MG63 (cell line): ENCODE results near the gene RPRML. TPM values are rescaled to one million over a fixed set of nuclear protein-coding genes. Genes with fewer than 3 reads are reported as not detected.

Experiments used
- DNase-seq: peaks from one replicate; pipeline ENCODE4 v3.0.0-alpha.2; 2020
- H3K27me3 ChIP-seq: fragments of 250-450 bp; sonication (Bioruptor Pico); 2 replicates; pipeline ENCODE4 v1.5.1; 2020; ENCODE audit warnings: mild to moderate bottlenecking, moderate library complexity
- H3K36me3 ChIP-seq: fragments of 250-450 bp; sonication (Bioruptor Pico); 2 replicates; pipeline ENCODE4 v1.5.1; 2020; ENCODE audit warnings: mild to moderate bottlenecking, moderate library complexity
- H3K4me3 ChIP-seq: fragments of 250-450 bp; sonication (Bioruptor Pico); 2 replicates; pipeline ENCODE4 v1.5.1; 2020; ENCODE audit warnings: mild to moderate bottlenecking, moderate library complexity
- H3K9me3 ChIP-seq: fragments of 250-450 bp; sonication (Bioruptor Pico); 2 replicates; pipeline ENCODE4 v1.5.1; 2020; ENCODE audit warnings: mild to moderate bottlenecking, moderate library complexity
- total RNA-seq: library from RNA; depleted of rRNA; stranded (reverse); fragments of >200 nt; shearing (Covaris generic); gene quantifications from 2 replicates; pipeline ENCODE4 v1.2.3, GENCODE V29; 2014; ENCODE audit warnings: low replicate concordance

The RPRML gene
- total RNA-seq, 1 experiment from 2014 or later: 2.2 TPM

DNA sequence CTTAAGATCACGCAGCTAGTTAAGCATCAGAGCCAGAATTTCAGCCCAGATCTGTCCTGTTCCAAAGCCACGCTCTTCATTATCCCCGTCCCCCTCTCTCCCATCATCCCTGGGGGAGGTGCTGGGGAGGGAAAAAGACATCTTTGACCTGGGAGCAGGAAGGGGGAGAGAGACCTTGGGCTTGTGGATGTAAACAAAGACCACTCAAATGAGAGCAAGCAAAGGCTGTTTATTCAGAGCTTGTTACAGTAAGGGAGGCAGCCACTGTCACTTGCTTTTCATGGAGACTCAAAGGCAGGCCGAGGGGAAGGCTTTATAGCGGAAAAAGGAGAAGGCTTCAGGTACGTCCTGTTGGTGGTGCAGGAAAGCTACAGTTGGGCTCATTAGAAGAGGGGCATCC, 3.5 kb upstream of the RPRML start:
- H3K9me3 ChIP-seq: no peaks in the 10 kb centered on the region
- H3K4me3 ChIP-seq: no peak overlapping the region
- no peaks in the 10 kb centered on the region for H3K36me3 ChIP-seq
- peaks cover 16% of the 10 kb centered on the region for H3K27me3 ChIP-seq
- DNase-seq: no peak

GRCh38 chr17:46978489-46979146, 435 bp downstream of the RPRML start:
- Histone ChIP-seq H3K4me3 (peak overlapping the region; percentile 54), H3K36me3 (no peaks in the 10 kb centered on the region), H3K27me3 (peaks cover 17% of the 10 kb centered on the region), H3K9me3 (no peaks in the 10 kb centered on the region)
- peak; percentile 31 for DNase-seq

DNA sequence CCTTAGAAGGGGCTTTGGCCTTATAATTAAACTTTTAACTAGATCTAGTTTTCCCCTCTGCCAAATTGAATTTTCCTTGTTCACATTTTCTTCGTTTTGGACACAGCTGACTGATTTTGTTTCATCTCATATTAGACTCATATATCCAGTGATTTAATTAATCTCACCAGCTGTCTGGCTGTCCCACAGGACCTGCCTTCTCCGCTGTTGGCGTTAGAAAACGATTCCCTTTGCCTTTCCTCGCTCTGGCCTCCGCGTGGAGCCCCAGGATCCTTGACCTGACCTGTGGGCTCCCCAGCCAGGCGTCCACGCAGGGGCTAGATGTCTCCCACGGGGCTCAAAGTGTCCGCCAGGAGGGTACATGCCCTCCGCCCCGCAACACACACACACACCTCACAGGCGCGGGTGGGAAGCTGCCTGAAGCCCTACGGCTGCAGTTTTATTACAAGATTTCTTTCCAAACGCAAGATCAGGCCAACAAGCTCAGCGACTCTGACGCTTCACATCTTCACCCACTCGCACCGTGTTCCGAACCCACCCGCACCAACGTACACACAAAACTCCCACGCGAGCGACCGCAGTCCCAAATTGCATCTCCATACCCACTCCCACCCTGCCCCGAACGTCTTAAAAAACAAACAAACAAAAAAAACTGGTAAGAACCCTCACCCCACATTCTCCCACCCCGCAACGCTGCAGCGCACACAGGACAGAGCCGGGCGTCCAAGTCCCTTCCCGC, 1.1 kb downstream of the RPRML start:
- no peak for DNase-seq
- Histone ChIP-seq H3K4me3 (no peak overlapping the region), H3K9me3 (no peaks in the 10 kb centered on the region), H3K36me3 (no peaks in the 10 kb centered on the region), H3K27me3 (peaks cover 17% of the 10 kb centered on the region)

- Histone ChIP-seq H3K4me3 (no peak overlapping the region), H3K27me3 (peaks cover 17% of the 10 kb centered on the region), H3K9me3 (no peaks in the 10 kb centered on the region), H3K36me3 (no peaks in the 10 kb centered on the region)
- DNase-seq: no peak
Observed at GRCh38 chr17:46977348-46977747, 1.7 kb downstream of the RPRML start.

GRCh38 chr17:46976626-46977270, 2.3 kb downstream of the RPRML start:
- peaks cover 17% of the 10 kb centered on the region for H3K27me3 ChIP-seq
- no peak for DNase-seq
- no peak overlapping the region for H3K4me3 ChIP-seq
- no peaks in the 10 kb centered on the region for H3K36me3 ChIP-seq
- no peaks in the 10 kb centered on the region for H3K9me3 ChIP-seq

- Histone ChIP-seq H3K4me3 (no peak overlapping the region), H3K36me3 (no peaks in the 10 kb centered on the region), H3K9me3 (no peaks in the 10 kb centered on the region), H3K27me3 (peaks cover 17% of the 10 kb centered on the region)
- no peak for DNase-seq
Observed at GRCh38 chr17:46975287-46975686, 3.8 kb downstream of the RPRML start.

GRCh38 chr17:46974086-46974485, 5.0 kb downstream of the RPRML start:
- Histone ChIP-seq H3K27me3 (peaks cover 12% of the 10 kb centered on the region), H3K36me3 (no peaks in the 10 kb centered on the region), H3K4me3 (no peak overlapping the region), H3K9me3 (no peaks in the 10 kb centered on the region)
- DNase-seq: peak; percentile 59

GRCh38 chr17:46972346-46972745, 6.7 kb downstream of the RPRML start:
- Histone ChIP-seq H3K36me3 (no peaks in the 10 kb centered on the region), H3K27me3 (no peaks in the 10 kb centered on the region), H3K4me3 (no peak overlapping the region), H3K9me3 (no peaks in the 10 kb centered on the region)
- no peak for DNase-seq

DNA sequence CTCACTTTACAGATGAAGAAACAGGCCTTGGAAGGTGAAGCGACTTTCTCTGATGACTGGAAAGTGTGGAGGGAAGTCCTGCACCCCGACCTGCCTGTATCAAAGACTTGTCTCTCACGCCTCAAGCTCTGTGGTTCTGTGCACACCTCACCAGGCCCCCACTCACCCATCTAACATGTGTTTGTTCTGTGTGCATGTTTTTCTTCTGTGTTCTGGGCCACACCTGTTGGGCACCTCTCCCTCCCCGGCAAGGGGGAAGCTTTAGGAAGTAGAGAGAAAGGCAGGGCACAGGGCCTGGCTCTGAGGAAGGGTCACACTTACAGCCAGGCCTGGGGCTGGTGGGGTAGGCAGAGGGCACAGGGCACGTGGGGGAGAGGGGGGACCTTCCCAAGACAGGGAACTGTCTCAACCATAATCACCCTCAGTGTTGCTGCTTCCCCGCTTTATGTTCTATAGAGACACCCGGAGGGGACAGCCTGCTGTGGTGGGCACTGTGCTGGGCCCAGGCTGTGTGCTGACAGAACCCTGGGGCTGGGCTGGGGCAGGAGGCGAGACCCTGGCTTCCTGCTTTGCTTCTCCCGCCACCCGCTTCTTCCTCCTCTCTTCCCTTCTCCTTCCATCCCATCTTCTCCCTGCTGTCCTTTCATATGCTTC, 7.3 kb downstream of the RPRML start:
- DNase-seq: no peak
- Histone ChIP-seq H3K4me3 (no peak overlapping the region), H3K9me3 (no peaks in the 10 kb centered on the region), H3K27me3 (no peaks in the 10 kb centered on the region), H3K36me3 (no peaks in the 10 kb centered on the region)

DNA sequence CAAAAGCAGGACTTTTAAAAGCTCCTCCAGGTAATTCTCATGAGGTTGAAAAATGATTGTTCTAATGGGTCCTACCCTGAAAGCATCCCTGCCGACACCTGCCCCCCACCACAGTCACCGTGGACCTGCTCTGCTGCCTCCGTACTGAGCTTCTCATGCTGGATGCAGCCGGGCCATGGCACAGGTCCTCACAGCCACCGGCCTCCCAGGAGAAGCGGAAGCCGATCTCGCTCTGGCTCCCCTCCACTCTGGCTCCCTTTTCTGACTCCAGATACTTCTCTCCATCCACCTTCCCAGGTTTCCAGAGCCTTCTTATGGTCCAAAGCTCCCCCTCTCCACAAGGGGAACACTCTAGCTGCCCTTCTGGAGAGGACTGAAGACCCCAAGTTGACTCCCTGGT, 10.2 kb downstream of the RPRML start:
- Histone ChIP-seq H3K27me3 (no peaks in the 10 kb centered on the region), H3K36me3 (no peaks in the 10 kb centered on the region), H3K9me3 (no peaks in the 10 kb centered on the region), H3K4me3 (no peak overlapping the region)
- DNase-seq: no peak

DNA sequence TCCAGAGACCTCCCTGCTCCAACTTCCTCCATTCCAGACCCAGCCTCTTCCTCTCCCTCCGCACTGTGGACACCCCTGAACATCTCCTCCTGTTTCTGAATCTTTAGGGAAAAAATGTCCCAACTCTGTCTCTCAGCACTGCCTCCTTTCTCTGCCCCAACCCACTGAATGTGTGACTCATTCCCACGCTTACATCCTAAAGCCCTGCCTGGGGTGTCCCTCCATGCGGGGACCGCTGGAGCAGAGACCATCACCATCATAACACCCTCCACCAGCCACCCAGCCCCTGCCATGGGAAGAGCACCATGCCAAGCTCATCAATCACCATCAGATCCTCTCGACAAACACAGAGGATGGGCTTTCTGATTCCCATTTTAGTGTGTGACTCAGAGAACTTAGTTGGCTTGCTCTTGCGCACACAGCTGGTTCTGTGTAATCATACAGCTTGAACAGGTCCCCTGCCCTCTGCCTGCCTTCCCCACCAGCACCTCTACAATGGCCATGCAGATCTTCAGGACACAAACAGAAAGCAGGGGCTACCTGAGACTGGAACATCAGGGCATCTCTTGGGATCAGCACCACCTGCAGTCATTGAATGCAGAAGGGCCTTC, 10.7 kb downstream of the RPRML start:
- no peaks in the 10 kb centered on the region for H3K36me3 ChIP-seq

GRCh38 chr17:46964315-46965265, 14.5 kb downstream of the RPRML start:
- Histone ChIP-seq H3K36me3 (no peaks in the 10 kb centered on the region), H3K4me3 (no peak overlapping the region), H3K9me3 (no peaks in the 10 kb centered on the region), H3K27me3 (no peaks in the 10 kb centered on the region)
- DNase-seq: peak; percentile 38

More for the DNA sequence above, 10.7 kb downstream of the RPRML start:
- no peaks in the 10 kb centered on the region for H3K9me3 ChIP-seq
- no peaks in the 10 kb centered on the region for H3K27me3 ChIP-seq
- DNase-seq: peak; percentile 59
- no peak overlapping the region for H3K4me3 ChIP-seq

DNA sequence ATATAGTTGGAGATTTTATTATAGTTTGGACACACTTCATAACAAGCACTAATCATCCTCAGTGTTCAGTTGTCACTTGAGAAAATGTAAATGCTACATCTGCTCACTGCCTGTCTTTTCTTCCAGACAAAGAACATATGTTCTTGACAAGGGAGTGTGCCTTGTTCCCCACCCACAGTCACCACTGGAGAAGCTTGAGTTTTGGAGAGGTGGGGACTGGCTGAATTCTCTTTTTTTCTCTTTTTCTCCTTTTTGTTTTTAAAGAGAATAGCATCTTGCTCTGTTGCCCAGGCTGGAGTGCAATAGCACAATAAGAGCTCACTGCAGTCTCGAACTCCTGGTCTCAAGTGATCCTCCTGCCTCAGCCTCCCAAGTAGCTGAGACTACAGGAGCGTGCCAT, 15.5 kb downstream of the RPRML start:
- DNase-seq: no peak
- H3K36me3 ChIP-seq: no peaks in the 10 kb centered on the region
- H3K27me3 ChIP-seq: no peaks in the 10 kb centered on the region
- H3K9me3 ChIP-seq: no peaks in the 10 kb centered on the region
- H3K4me3 ChIP-seq: no peak overlapping the region

DNA sequence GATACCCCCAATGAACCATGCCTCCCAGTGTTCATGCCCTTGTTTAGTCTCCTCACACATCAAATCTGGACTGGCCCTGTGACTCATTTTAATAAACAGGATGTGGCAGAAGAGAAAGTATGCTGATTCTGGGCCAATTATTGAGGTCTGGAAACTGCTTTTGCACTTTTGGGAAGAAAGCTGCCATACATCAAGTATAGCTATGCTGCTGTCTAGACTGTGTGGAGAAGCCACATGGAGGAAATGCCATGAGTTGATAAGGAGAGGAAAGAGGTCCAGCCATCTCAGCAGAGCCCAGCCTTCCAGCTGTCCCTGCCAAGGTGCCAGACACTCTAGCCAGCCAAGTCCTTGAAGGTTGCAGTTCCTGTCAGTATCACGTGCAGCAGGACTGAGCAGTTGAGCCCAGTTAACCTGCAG, 16.7 kb downstream of the RPRML start:
- H3K36me3 ChIP-seq: no peaks in the 10 kb centered on the region
- H3K4me3 ChIP-seq: no peak overlapping the region
- peak; percentile 80 for DNase-seq
- H3K9me3 ChIP-seq: no peaks in the 10 kb centered on the region
- no peaks in the 10 kb centered on the region for H3K27me3 ChIP-seq

DNA sequence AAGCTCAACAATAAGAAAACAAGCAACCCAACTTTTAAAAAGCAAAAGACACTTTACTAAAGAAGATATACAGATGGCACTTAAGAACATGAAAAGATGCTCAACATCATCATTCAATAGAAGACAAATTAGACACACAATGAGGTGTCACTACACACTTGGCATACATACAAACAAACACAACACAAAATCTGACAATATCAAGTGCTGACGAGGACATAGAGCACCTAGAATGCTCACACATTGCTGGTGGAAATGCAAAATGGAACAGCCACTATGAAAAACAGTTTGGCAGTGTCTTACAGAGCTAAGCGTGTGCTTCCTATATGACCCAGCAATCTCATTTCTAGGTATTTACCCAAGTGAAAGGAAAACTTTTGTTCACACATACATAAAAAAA, 18.9 kb downstream of the RPRML start:
- Histone ChIP-seq H3K27me3 (no peaks in the 10 kb centered on the region), H3K36me3 (no peaks in the 10 kb centered on the region), H3K9me3 (no peaks in the 10 kb centered on the region), H3K4me3 (no peak overlapping the region)
- DNase-seq: no peak

DNA sequence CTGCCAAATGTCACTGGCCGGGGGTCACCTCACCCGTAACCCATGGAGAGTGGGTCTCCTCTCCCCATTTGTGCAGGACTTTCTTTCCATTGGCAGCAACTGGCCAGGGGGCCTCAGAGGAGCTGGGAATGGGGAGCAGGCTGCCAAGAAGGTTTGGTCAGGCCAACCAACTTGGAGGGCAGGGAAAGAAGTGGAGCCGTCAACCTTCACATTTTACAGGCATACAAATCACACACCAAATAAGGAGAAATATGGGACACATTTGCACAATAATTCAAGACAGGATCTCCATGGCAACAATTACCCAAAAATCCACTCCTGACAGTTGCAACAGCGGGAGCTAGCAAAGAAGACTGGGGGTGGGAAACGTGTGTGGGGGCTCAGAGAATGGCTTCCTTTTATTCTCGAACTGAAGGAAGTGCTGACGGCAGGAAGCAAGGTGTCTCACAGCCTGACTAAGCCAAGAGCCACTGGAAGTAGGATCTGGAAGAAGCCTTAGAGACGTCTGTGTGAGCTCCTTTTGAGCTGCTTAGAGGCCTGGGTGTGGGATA, 20.9 kb downstream of the RPRML start:
- DNase-seq: no peak
- H3K36me3 ChIP-seq: no peaks in the 10 kb centered on the region
- H3K27me3 ChIP-seq: no peaks in the 10 kb centered on the region
- no peak overlapping the region for H3K4me3 ChIP-seq
- no peaks in the 10 kb centered on the region for H3K9me3 ChIP-seq
